PFSK-1 (cell line): ENCODE measurements around the gene RETREG2.

Experiments used
- FOXP2 ChIP-seq: optimal IDR thresholded peaks from 2 replicates; pipeline ENCODE3; 2011; ENCODE audit warnings: borderline replicate concordance, control low read depth, inconsistent platforms; ENCODE audit not compliant: insufficient read depth; ENCODE audit errors: extremely low read length, extremely low read depth
- POLR2AphosphoS5 ChIP-seq: IDR thresholded peaks from 2 replicates; pipeline ENCODE4 v1.6.1; 2012; ENCODE audit warnings: low read depth, mild to moderate bottlenecking, control low read depth, low read length, moderate library complexity
- SIN3A ChIP-seq: IDR thresholded peaks from 2 replicates; pipeline ENCODE4 v1.6.1; 2012; ENCODE audit warnings: mild to moderate bottlenecking, low read length, moderate library complexity, borderline replicate concordance; ENCODE audit not compliant: insufficient read depth
- TAF1 ChIP-seq: IDR thresholded peaks from 2 replicates; pipeline ENCODE4 v1.6.1; 2012; ENCODE audit warnings: low read length, control low read depth, borderline replicate concordance; ENCODE audit not compliant: insufficient read depth
- TF ChIP-seq, protein P1 (sequence below), 2 experiments: IDR thresholded peaks; 2 replicates each; pipeline versions ENCODE4 v1.6.1 to v1.8.0; 2011 to 2012; ENCODE audit warnings: low read depth in 2 of 2, low read length in 2 of 2, control low read depth in 1 of 2, inconsistent platforms in 1 of 2, mild to moderate bottlenecking in 1 of 2, moderate library complexity in 1 of 2; ENCODE audit not compliant: insufficient read depth in 1 of 2

The RETREG2 gene

DNA sequence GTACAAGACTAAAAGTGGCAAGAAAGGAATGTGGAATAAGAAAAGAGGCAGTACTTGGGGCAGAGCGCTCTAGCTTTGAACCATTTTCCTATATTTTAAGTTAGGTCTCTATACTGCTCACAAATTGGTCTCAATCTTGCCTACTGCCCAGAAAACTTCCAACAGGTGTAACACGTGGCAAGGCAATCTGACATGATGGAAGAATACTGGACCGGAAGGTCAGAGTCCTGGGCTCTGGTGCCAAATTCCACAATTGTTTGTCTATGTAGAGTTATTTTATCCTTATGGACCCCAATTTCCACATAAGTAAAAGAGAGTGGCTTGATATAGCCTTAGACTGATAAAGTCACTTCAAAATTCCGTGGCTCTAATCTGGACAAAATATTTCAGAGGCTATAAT, 46.3 kb upstream of the RETREG2 start:
- no peak for TF ChIP-seq SIN3A
- TF ChIP-seq POLR2AphosphoS5 = no peak
- TF ChIP-seq, protein P1, sequence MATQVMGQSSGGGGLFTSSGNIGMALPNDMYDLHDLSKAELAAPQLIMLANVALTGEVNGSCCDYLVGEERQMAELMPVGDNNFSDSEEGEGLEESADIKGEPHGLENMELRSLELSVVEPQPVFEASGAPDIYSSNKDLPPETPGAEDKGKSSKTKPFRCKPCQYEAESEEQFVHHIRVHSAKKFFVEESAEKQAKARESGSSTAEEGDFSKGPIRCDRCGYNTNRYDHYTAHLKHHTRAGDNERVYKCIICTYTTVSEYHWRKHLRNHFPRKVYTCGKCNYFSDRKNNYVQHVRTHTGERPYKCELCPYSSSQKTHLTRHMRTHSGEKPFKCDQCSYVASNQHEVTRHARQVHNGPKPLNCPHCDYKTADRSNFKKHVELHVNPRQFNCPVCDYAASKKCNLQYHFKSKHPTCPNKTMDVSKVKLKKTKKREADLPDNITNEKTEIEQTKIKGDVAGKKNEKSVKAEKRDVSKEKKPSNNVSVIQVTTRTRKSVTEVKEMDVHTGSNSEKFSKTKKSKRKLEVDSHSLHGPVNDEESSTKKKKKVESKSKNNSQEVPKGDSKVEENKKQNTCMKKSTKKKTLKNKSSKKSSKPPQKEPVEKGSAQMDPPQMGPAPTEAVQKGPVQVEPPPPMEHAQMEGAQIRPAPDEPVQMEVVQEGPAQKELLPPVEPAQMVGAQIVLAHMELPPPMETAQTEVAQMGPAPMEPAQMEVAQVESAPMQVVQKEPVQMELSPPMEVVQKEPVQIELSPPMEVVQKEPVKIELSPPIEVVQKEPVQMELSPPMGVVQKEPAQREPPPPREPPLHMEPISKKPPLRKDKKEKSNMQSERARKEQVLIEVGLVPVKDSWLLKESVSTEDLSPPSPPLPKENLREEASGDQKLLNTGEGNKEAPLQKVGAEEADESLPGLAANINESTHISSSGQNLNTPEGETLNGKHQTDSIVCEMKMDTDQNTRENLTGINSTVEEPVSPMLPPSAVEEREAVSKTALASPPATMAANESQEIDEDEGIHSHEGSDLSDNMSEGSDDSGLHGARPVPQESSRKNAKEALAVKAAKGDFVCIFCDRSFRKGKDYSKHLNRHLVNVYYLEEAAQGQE (IDR thresholded peaks at IDR 0.05; ENCODE audit: insufficient read depth in 1 of 2, low read depth in 2 of 2, low read length in 2 of 2) = no peak
- no peak for TF ChIP-seq FOXP2
- TF ChIP-seq TAF1 = no peak

- TF ChIP-seq POLR2AphosphoS5 = no peak
- TF ChIP-seq SIN3A = no peak
- TF ChIP-seq, protein P1 (IDR thresholded peaks at IDR 0.05; ENCODE audit: insufficient read depth in 1 of 2, low read depth in 2 of 2, low read length in 2 of 2) = no peak
- no peak for TF ChIP-seq FOXP2
- TF ChIP-seq TAF1 = no peak
These were observed 44.1 kb upstream of the RETREG2 start for GRCh38 chr2:219133976-219134375.

DNA sequence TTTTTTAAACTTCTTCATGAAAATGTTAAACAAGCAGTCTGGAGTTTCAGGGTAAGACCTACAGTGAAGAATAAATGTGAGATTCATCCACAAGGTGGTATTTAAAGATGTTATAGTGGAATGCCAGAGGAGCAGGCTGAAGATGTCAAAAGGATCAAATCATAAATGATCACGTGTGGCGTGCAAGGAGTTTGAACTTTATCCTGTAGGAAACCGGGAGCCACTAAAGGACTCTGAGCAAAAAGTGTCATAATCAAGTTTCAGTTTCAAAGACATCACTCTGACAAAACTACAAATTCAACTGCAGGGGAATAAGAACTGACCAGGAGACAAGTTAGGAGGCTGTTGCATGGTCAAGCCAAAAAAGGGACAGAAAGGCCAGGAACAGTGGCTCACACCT, 37.4 kb upstream of the RETREG2 start:
- TF ChIP-seq TAF1 (no peak), FOXP2 (no peak), SIN3A (no peak), POLR2AphosphoS5 (no peak)
- TF ChIP-seq, protein P1 (IDR thresholded peaks at IDR 0.05; ENCODE audit: insufficient read depth in 1 of 2, low read depth in 2 of 2, low read length in 2 of 2) = no peak

DNA sequence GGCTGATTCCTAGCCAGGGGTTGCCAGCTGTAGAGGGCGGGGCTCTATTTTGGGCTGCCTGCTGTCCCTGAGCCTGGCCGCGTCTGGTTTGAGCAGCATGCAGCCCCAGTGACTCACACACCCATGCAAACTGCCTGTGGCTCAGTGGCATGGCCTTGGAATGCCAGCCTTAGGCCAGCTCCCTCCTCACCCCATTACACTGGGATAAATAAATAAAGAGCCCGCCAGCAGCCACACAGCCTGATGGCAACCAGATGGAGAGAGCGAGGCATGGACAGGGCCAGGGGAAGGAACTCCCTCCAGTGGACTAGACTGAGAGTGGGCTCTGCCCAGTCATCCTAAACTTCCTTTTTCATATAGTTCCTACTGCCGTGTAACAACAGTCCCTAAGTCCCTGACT, 35.7 kb upstream of the RETREG2 start:
- TF ChIP-seq POLR2AphosphoS5 (no peak), TAF1 (no peak), FOXP2 (no peak), SIN3A (no peak)
- TF ChIP-seq, protein P1 (IDR thresholded peaks at IDR 0.05; ENCODE audit: insufficient read depth in 1 of 2, low read depth in 2 of 2, low read length in 2 of 2) = no peak

- no peak for TF ChIP-seq POLR2AphosphoS5
- TF ChIP-seq FOXP2 = no peak
- no peak for TF ChIP-seq SIN3A
- TF ChIP-seq TAF1 = no peak
- TF ChIP-seq, protein P1 (IDR thresholded peaks at IDR 0.05; ENCODE audit: insufficient read depth in 1 of 2, low read depth in 2 of 2, low read length in 2 of 2) = no peak
These were observed 28.4 kb upstream of the RETREG2 start for GRCh38 chr2:219149667-219150066.
